Measurements from ENCODE around the gene FAM174C. TPM values are rescaled to one million over a fixed set of nuclear protein-coding genes. Genes with fewer than 3 reads are reported as not detected.
A peak's percentile ranks its signal among the peaks of the same experiment; 100 is the strongest.

Gene FAM174C
- total and polyA plus RNA-seq, 2 of the 8 experiments (the other 6 are each of a cell fraction or from before 2014, with no cell fraction given), result 44.5 to 125 TPM

DNA sequence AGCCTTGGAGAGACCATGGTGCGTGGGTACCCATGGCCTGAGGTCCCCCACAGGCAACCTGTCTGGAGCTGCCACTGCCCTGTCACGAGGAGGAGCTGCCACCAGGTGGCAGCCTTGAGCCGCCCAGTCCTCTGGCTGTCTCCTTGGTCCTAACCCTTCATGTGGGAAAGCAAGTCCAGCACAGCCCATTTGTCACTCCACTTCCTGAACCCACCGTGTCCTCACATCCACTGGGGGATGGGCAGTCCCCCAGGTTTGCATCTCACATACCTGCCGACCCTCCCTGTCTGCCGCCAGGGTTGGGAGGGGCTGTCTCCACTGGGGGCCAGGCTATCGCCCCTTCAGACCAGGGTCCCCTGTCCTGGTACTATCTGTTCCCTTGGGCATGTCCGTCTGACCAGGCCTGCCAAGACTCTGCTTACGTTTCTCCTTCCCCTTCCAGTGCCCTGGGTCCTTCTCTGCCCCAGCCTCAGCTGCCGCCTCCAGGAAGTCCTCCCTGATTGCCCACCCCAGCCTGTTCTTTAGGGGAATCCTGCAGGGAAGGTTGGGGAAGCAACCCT, 4.5 kb downstream of the FAM174C start (continued):
- TF ChIP-seq ASH2L (IDR thresholded peaks at IDR 0.05; ENCODE audit: low read length) (peak; percentile 23), TCF12 (IDR thresholded peaks at IDR 0.05; ENCODE audit: low read depth, low read length) (no peak), USF2 (IDR thresholded peaks at IDR 0.05; ENCODE audit: low read length) (no peak), NANOG (IDR thresholded peaks at IDR 0.05; ENCODE audit: insufficient read depth, low read depth, low read length, poor library complexity, severe bottlenecking) (no peak), ZNF274 (IDR thresholded peaks at IDR 0.05; ENCODE audit: borderline replicate concordance, extremely low read depth, low read length) (no peak), SIRT6 (IDR thresholded peaks at IDR 0.05; ENCODE audit: low read length) (no peak), ATF2 (IDR thresholded peaks at IDR 0.05; ENCODE audit: low read length) (no peak), RNF2 (IDR thresholded peaks at IDR 0.05; ENCODE audit: borderline replicate concordance, low read depth, low read length, missing control alignments, poor library complexity, severe bottlenecking) (no peak), KDM4A (IDR thresholded peaks at IDR 0.05; ENCODE audit: low read depth, low read length, severe bottlenecking) (no peak), TEAD4 (IDR thresholded peaks at IDR 0.05; ENCODE audit: low read depth, low read length) (no peak), SP4 (IDR thresholded peaks at IDR 0.05; ENCODE audit: low read length) (0 out of 2 replicates have a peak, but pooled peaks have one; percentile 42), JUN (IDR thresholded peaks at IDR 0.05; ENCODE audit: low read depth, low read length) (no peak), SIN3A (conservative IDR thresholded peaks at IDR 0.05 in 1 of 2, IDR thresholded peaks at IDR 0.05 in 1 of 2; ENCODE audit: low read depth in 1 of 2, low read length in 2 of 2) (peak in 1 of 2 experiments; percentile 87; a peak in 1 of 4 replicates), BCL11A (IDR thresholded peaks at IDR 0.05; ENCODE audit: low read depth in 2 of 2, low read length in 2 of 2) (no peak), POLR2AphosphoS5 (IDR thresholded peaks at IDR 0.05; ENCODE audit: low read depth, low read length) (peak; percentile 58; the same call in 1 of the 2 replicates), RBBP5 (IDR thresholded peaks at IDR 0.05; ENCODE audit: borderline replicate concordance, low read depth, low read length) (no peak), SAP30 (IDR thresholded peaks at IDR 0.05; ENCODE audit: insufficient read depth, insufficient replicate concordance, low read length) (no peak)

Data from H1 (cell line).